ENCODE results near the gene SASH1. TPM values are rescaled to one million over a fixed set of nuclear protein-coding genes. Genes with fewer than 3 reads are reported as not detected.

The SASH1 gene
- total RNA-seq, 1 experiment from 2014 or later = 27.4 TPM

- CTCF ChIA-PET = interaction anchor here (0.7 kb wide), 1 partner anchor 30 kb away, joined by 3 read pairs; no protein-coding TSS in a partner anchor
- ATAC-seq = no peak
- TF ChIP-seq CDX4 (CRISPR knock-in tag; IDR thresholded peaks at IDR 0.05; ENCODE audit: borderline replicate concordance) (no peak), ZNF317 (CRISPR knock-in tag; IDR thresholded peaks at IDR 0.05; ENCODE audit: borderline replicate concordance, low read depth) (no peak), SP1 (CRISPR knock-in tag; conservative IDR thresholded peaks at IDR 0.05) (no peak), NR2C2 (CRISPR knock-in tag; IDR thresholded peaks at IDR 0.05) (no peak), MAX (CRISPR knock-in tag; IDR thresholded peaks at IDR 0.05) (no peak), ZNF219 (CRISPR knock-in tag; IDR thresholded peaks at IDR 0.05; ENCODE audit: borderline replicate concordance) (no peak), ZNF425 (CRISPR knock-in tag; conservative IDR thresholded peaks at IDR 0.05) (no peak), ETV6 (CRISPR knock-in tag; IDR thresholded peaks at IDR 0.05) (no peak), ZNF423 (CRISPR knock-in tag; IDR thresholded peaks at IDR 0.05) (no peak)
- H3K27me3 Mint-ChIP-seq (ENCODE audit: low read depth) = no peaks in the 10 kb centered on the region
- H3K4me3 Mint-ChIP-seq = no peak overlapping the region
- no peaks in the 10 kb centered on the region for H3K4me1 Mint-ChIP-seq
- POLR2A ChIA-PET = no interaction called here
- H3K27ac Mint-ChIP-seq = no peak overlapping the region
- peaks cover 4% of the 10 kb centered on the region; the same call in 1 of the 2 replicates for H3K36me3 Mint-ChIP-seq
- DNase-seq (ENCODE audit: low spot score) = no peak
- no peaks in the 10 kb centered on the region for H3K9me3 Mint-ChIP-seq
Observed at GRCh38 chr6:148494226-148494625, 151.6 kb downstream of the SASH1 start.

GRCh38 chr6:148495029-148495428 lies 152.4 kb downstream of the SASH1 start:
- Mint-ChIP-seq H3K9me3 (no peaks in the 10 kb centered on the region), H3K27ac (peak overlapping the region; percentile 9; the same call in 1 of the 2 replicates), H3K36me3 (peaks cover 4% of the 10 kb centered on the region; the same call in 1 of the 2 replicates), H3K4me1 (no peaks in the 10 kb centered on the region), H3K4me3 (no peak overlapping the region), H3K27me3 (ENCODE audit: low read depth) (no peaks in the 10 kb centered on the region)
- DNase-seq (ENCODE audit: low spot score) = no peak
- CTCF ChIA-PET = no interaction called here
- POLR2A ChIA-PET = no interaction called here
- TF ChIP-seq PREB (CRISPR knock-in tag; IDR thresholded peaks at IDR 0.05; ENCODE audit: borderline replicate concordance) = no peak
- no peak for ATAC-seq

GRCh38 chr6:148497257-148497656 lies 154.6 kb downstream of the SASH1 start:
- Mint-ChIP-seq H3K4me1 (no peaks in the 10 kb centered on the region), H3K36me3 (peaks cover 4% of the 10 kb centered on the region; the same call in 1 of the 2 replicates), H3K27ac (no peak overlapping the region), H3K27me3 (ENCODE audit: low read depth) (no peaks in the 10 kb centered on the region), H3K9me3 (no peaks in the 10 kb centered on the region), H3K4me3 (no peak overlapping the region)
- ChIA-PET POLR2A (interaction anchor here (0.6 kb wide), 1 partner anchor 9 kb away, joined by 3 read pairs; no protein-coding TSS in a partner anchor), CTCF (interaction anchor here (1.2 kb wide), 1 partner anchor 81 kb away, joined by 3 read pairs; no protein-coding TSS in a partner anchor)
- no peak for ATAC-seq
- no peak for TF ChIP-seq ZNF281 (CRISPR knock-in tag; IDR thresholded peaks at IDR 0.05)
- TF ChIP-seq ESRRA (CRISPR knock-in tag; IDR thresholded peaks at IDR 0.05; ENCODE audit: borderline replicate concordance) = no peak
- no peak for TF ChIP-seq ZNF671 (CRISPR knock-in tag; IDR thresholded peaks at IDR 0.05)
- no peak for TF ChIP-seq ERG (CRISPR knock-in tag; IDR thresholded peaks at IDR 0.05)
- no peak for TF ChIP-seq USF1 (CRISPR knock-in tag; IDR thresholded peaks at IDR 0.05)
- TF ChIP-seq NFE2L1 (CRISPR knock-in tag; IDR thresholded peaks at IDR 0.05) = no peak
- TF ChIP-seq ZBTB43 (CRISPR knock-in tag; IDR thresholded peaks at IDR 0.05) = no peak
- DNase-seq (ENCODE audit: low spot score) = no peak

All from WTC11 (cell line).